HepG2 (cell line): ENCODE results near the gene SEMA3G. TPM values are rescaled to one million over a fixed set of nuclear protein-coding genes. Genes with fewer than 3 reads are reported as not detected.

ENCODE experiments used
- ATAC-seq: fragments of 200-7000 bp; cut with Tn5 transposase; 3 replicates; pipeline ENCODE4 v1.9.1; 2020; ENCODE audit warnings: mild to moderate bottlenecking, moderate library complexity
- BruUV-seq: library from RNA; stranded (reverse); fragments of 400-500 nt; replicated peaks from 2 replicates; lab custom pipeline; 2021; lab: Mats Ljungman, UMichigan
- CTCF ChIA-PET: fragments of 300-600 bp; formaldehyde crosslinking; extraction: SDS; loops from one replicate; lab custom pipeline; 2021; ENCODE audit warnings: low total read pairs, inconsistent platforms, low intra/inter-chr PET ratio; lab: Yijun Ruan, JAX
- POLR2A ChIA-PET: fragments of 350-600 bp; sonication (Branson Sonifier 250); formaldehyde crosslinking; loops from one replicate; lab custom pipeline; 2020; ENCODE audit warnings: antibody characterized with exemption, inconsistent platforms; lab: Yijun Ruan, JAX
- DNase-seq: peaks from one replicate; pipeline ENCODE4 v3.0.0-alpha.2; 2015; ENCODE audit warnings: low spot score
- FAIRE-seq: peaks from 3 replicates; lab custom pipeline; 2011; peaks lifted over from hg19 to GRCh38; lab: Jason Lieb, UNC
- H2AFZ ChIP-seq: one replicate; pipeline ENCODE4 v1.6.1; 2011; ENCODE audit warnings: low read length, inconsistent platforms
- H3K27ac ChIP-seq: fragments of 300-600 bp; 3 replicates; pipeline ENCODE4 v1.8.0; 2011; ENCODE audit warnings: mixed run types, mild to moderate bottlenecking, mixed read lengths, low read length, inconsistent platforms; ENCODE audit not compliant: insufficient read depth; ENCODE audit errors: extremely low read length
- H3K27me3 ChIP-seq, 2 experiments: fragments of 200-600 bp in 1 of 2; 2 replicates in 1 of 2; 3 replicates in 1 of 2; pipeline versions ENCODE4 v1.6.0 to v1.8.0; 2011; ENCODE audit warnings: low read length in 2 of 2, mild to moderate bottlenecking in 2 of 2, moderate library complexity in 2 of 2, inconsistent platforms in 1 of 2; ENCODE audit not compliant: insufficient read depth in 2 of 2, control insufficient read depth in 1 of 2
- H3K36me3 ChIP-seq, 2 experiments: fragments of 200-600 bp in 1 of 2; replicated peaks in 1 of 2; 2 replicates in 1 of 2; 3 replicates in 1 of 2; pipeline versions ENCODE4 v1.5.1 to v1.8.0; 2011; ENCODE audit warnings: low read length in 2 of 2, inconsistent platforms in 1 of 2; ENCODE audit not compliant: insufficient read depth in 2 of 2, control insufficient read depth in 1 of 2
- H3K4me1 ChIP-seq: 2 replicates; pipeline ENCODE4 v1.5.1; 2012; ENCODE audit warnings: low read length, inconsistent platforms; ENCODE audit not compliant: insufficient read depth
- H3K4me2 ChIP-seq: 2 replicates; pipeline ENCODE4 v1.6.0; 2011; ENCODE audit warnings: low read depth, low read length, inconsistent platforms
- H3K4me3 ChIP-seq, 3 experiments: fragments of 200-600 bp in 1 of 3; sonication (generic), shearing (Covaris generic) in 1 of 3; replicated peaks in 1 of 3; 2 replicates each; pipeline ENCODE4 v1.5.1; 2011 to 2016; ENCODE audit warnings: low read length in 3 of 3, inconsistent platforms in 2 of 3, low read depth in 2 of 3, mild to moderate bottlenecking in 2 of 3, control low read depth in 1 of 3, mixed read lengths in 1 of 3; ENCODE audit not compliant: insufficient read depth in 1 of 3
- H3K79me2 ChIP-seq: one replicate; pipeline ENCODE4 v1.6.1; 2011; ENCODE audit warnings: low read length, inconsistent platforms; ENCODE audit not compliant: insufficient read depth
- H3K9ac ChIP-seq: 2 replicates; pipeline ENCODE4 v1.6.0; 2011; ENCODE audit warnings: mild to moderate bottlenecking, low read depth, low read length, inconsistent platforms; ENCODE audit not compliant: insufficient read depth
- H3K9me3 ChIP-seq: 2 replicates; pipeline ENCODE4 v1.5.1; 2012; ENCODE audit warnings: mild to moderate bottlenecking, low read length
- H4K20me1 ChIP-seq: 2 replicates; pipeline ENCODE4 v1.6.0; 2011; ENCODE audit warnings: inconsistent platforms, mild to moderate bottlenecking, low read length, moderate library complexity; ENCODE audit not compliant: insufficient read depth
- ATM ChIP-seq: fragments of 450-650 bp; IDR thresholded peaks from 2 replicates; pipeline ENCODE4 v1.7.1; 2017; ENCODE audit warnings: mild to moderate bottlenecking, borderline replicate concordance
- EHMT2 ChIP-seq: fragments of 200-600 bp; sonication (generic); IDR thresholded peaks from 2 replicates; pipeline ENCODE4 v1.7.0; 2017; ENCODE audit warnings: antibody characterized with exemption, low read depth, low read length, borderline replicate concordance
- GPN1 ChIP-seq: sonication (generic); formaldehyde crosslinking; IDR thresholded peaks from 2 replicates; pipeline ENCODE4 v1.5.1; 2020; ENCODE audit warnings: missing genetic modification reagents, borderline replicate concordance
- GTF2F1 ChIP-seq: fragments of 150-350 bp; IDR thresholded peaks from 2 replicates; pipeline ENCODE4 v1.6.1; 2014; ENCODE audit warnings: low read length
- MAFK ChIP-seq, 2 experiments: IDR thresholded peaks in 1 of 2; conservative IDR thresholded peaks in 1 of 2; 2 replicates each; pipeline ENCODE4 v1.6.1; 2011; ENCODE audit warnings: improper control_type of control experiment in 2 of 2, low read length in 2 of 2
- NFRKB ChIP-seq: fragments of 450-650 bp; IDR thresholded peaks from 2 replicates; pipeline ENCODE4 v1.6.1; 2017
- PCBP2 ChIP-seq: fragments of 200-400 bp; formaldehyde crosslinking; optimal IDR thresholded peaks from 2 replicates; pipeline ENCODE3; 2018; ENCODE audit warnings: low read length, low read depth; ENCODE audit not compliant: poor library complexity, severe bottlenecking
- SRF ChIP-seq: IDR thresholded peaks from 2 replicates; pipeline ENCODE4 v1.6.1; 2011; ENCODE audit warnings: mild to moderate bottlenecking, low read depth, low read length, moderate library complexity
- TBX2 ChIP-seq: sonication (generic); formaldehyde crosslinking; IDR thresholded peaks from 2 replicates; pipeline ENCODE4 v1.5.0; 2020; ENCODE audit warnings: missing genetic modification reagents, mild to moderate bottlenecking, borderline replicate concordance
- ZBTB7A ChIP-seq: sonication (generic); formaldehyde crosslinking; IDR thresholded peaks from 2 replicates; pipeline ENCODE4 v1.8.0; 2022; ENCODE audit warnings: mild to moderate bottlenecking, missing genetic modification reagents
- ZNF513 ChIP-seq: sonication (generic); formaldehyde crosslinking; conservative IDR thresholded peaks from 2 replicates; pipeline ENCODE4 v1.5.0; 2020; ENCODE audit warnings: missing genetic modification reagents
- ZSCAN29 ChIP-seq: sonication (generic); formaldehyde crosslinking; conservative IDR thresholded peaks from 2 replicates; pipeline ENCODE4 v1.4.0; 2020; ENCODE audit warnings: mild to moderate bottlenecking, missing genetic modification reagents
- ZSCAN30 ChIP-seq: sonication (generic); formaldehyde crosslinking; IDR thresholded peaks from 2 replicates; pipeline ENCODE4 v1.5.0; 2020; ENCODE audit warnings: mild to moderate bottlenecking, missing genetic modification reagents
- WGBS: methylation state at CpG from one replicate; pipeline ENCODE4 v1.1.6; 2017; ENCODE audit warnings: low lambda C conversion rate; 5-methylcytosine and 5-hydroxymethylcytosine counted together
- in situ Hi-C: cut with HindIII; loops from 2 replicates; pipeline ENCODE4 v1.10.0; 2017; ENCODE audit warnings: low pct_unique_long_range_greater_than_20kb; ENCODE audit not compliant: extremely low pct_ligation_motif_present
- intact Hi-C: fragments of 100-400 bp; cut with micrococcal nuclease; formaldehyde crosslinking; loops from one replicate; pipeline ENCODE4 v1.10.0; 2022; ENCODE audit not compliant: unreplicated experiment
- polyA plus RNA-seq, 8 experiments: library from polyadenylated mRNA; depleted of rRNA in 3 of 8; stranded (reverse) in 7 of 8; unstranded in 1 of 8; fragments of >200 nt; fragmentation: Illumina TruSeq in 4 of 8; extraction: Trizol in 4 of 8; gene quantifications; 2 replicates each; pipeline versions ENCODE4 v1.2.1 to v1.2.3, GENCODE V29; 2011 to 2016; ENCODE audit warnings: low read depth in 4 of 8, missing spikeins in 1 of 8, mixed read lengths in 1 of 8; ENCODE audit not compliant: insufficient read depth in 1 of 8
- total RNA-seq, 5 experiments: library from RNA; depleted of rRNA; stranded (reverse); fragments of >200 nt; fragmentation: Illumina TruSeq; extraction: Trizol; gene quantifications; 2 replicates each; pipeline ENCODE4 v1.2.3, GENCODE V29; 2016; ENCODE audit warnings: low read depth in 1 of 5

Gene SEMA3G
- total and polyA plus RNA-seq, 2 of the 13 experiments (the other 11 are each of a cell fraction or from before 2014, with no cell fraction given), result 6.1 to 8.3 TPM

- ATAC-seq, result peak; percentile 38
- peak within 1 kb of the TSS; percentile 90 for H3K9ac ChIP-seq
- peak within 1 kb of the TSS; percentile 22 for H2AFZ ChIP-seq
- FAIRE-seq, result no peak
- POLR2A ChIA-PET, result interaction anchor here (2.5 kb wide), 1 partner anchor 10 kb away, joined by 11 read pairs; the partner anchor contains the start of gene SEMA3G
- peak within 1 kb of the TSS; percentile 63 for H3K27ac ChIP-seq
- peak; percentile 58 for DNase-seq
- H3K4me1 ChIP-seq, result peaks cover 64% of the 10 kb centered on the region
- H3K4me2 ChIP-seq, result peak within 1 kb of the TSS; percentile 93
- intact Hi-C loops, result no loop called here
- in situ Hi-C loops, result loop anchor here (10.0 kb wide), 1 partner anchor 229 kb away; the partner anchor contains the start of genes GNL3 and PBRM1
- H3K36me3 ChIP-seq, result peaks cover 9 to 22% of the 10 kb centered on the region in 2 experiments; a peak in 4 of 5 replicates
- no peaks in the 10 kb centered on the region for H4K20me1 ChIP-seq
- 1% methylated on average over 54 of the region's 86 CpGs for WGBS
- H3K27me3 ChIP-seq, result no peaks in the 10 kb centered on the region; a peak in 1 of 5 replicates
- BruUV-seq, result no TSS peak
- H3K4me3 ChIP-seq, result peak within 1 kb of the TSS; percentile 90 to 96 (median 92)
- CTCF ChIA-PET, result no interaction called here
- peaks cover 20% of the 10 kb centered on the region for H3K79me2 ChIP-seq
- H3K9me3 ChIP-seq, result no peaks in the 10 kb centered on the region
- TF ChIP-seq ZNF513 (CRISPR knock-in tag), result no peak
- no peak for TF ChIP-seq GTF2F1
- TF ChIP-seq ZSCAN30, result no peak
- TF ChIP-seq TBX2, result peak; percentile 84
- TF ChIP-seq MAFK (conservative IDR thresholded peaks at IDR 0.05 in 1 of 2, IDR thresholded peaks at IDR 0.05 in 1 of 2; ENCODE audit: low read length in 2 of 2), result no peak
- TF ChIP-seq SRF, result no peak
- TF ChIP-seq NFRKB, result no peak
- peak; percentile 48; the same call in 1 of the 2 replicates for TF ChIP-seq ZBTB7A (CRISPR knock-in tag)
- TF ChIP-seq ZSCAN29 (CRISPR knock-in tag), result no peak
- no peak for TF ChIP-seq EHMT2
- no peak for TF ChIP-seq ATM
- no peak for TF ChIP-seq GPN1 (CRISPR knock-in tag)
- TF ChIP-seq PCBP2, result no peak
Observed at GRCh38 chr3:52455283-52456168, 10.6 kb upstream of the SEMA3G start, which contains the start of gene NISCH. TSS of gene NISCH (plus strand) at chr3:52455604. CDS start at chr3:52455642, 38 bp downstream.
